Fibroblast of pulmonary artery (primary cell): ENCODE measurements around the gene FADS3.

Experiments used
- DNase-seq: peaks from one replicate; pipeline ENCODE4 v3.0.0-alpha.2; 2010; ENCODE audit warnings: low read depth
- H3K4me3 ChIP-seq: replicated peaks from 2 replicates; pipeline ENCODE4 v1.5.1; 2011; ENCODE audit warnings: low read depth, mild to moderate bottlenecking, control low read depth, low read length, moderate library complexity
- TF ChIP-seq, protein P1 (sequence below): IDR thresholded peaks from 2 replicates; pipeline ENCODE4 v1.5.1; 2011; ENCODE audit warnings: mild to moderate bottlenecking, control low read depth, low read length, inconsistent platforms; ENCODE audit errors: missing control alignments

FADS3 gene

DNA sequence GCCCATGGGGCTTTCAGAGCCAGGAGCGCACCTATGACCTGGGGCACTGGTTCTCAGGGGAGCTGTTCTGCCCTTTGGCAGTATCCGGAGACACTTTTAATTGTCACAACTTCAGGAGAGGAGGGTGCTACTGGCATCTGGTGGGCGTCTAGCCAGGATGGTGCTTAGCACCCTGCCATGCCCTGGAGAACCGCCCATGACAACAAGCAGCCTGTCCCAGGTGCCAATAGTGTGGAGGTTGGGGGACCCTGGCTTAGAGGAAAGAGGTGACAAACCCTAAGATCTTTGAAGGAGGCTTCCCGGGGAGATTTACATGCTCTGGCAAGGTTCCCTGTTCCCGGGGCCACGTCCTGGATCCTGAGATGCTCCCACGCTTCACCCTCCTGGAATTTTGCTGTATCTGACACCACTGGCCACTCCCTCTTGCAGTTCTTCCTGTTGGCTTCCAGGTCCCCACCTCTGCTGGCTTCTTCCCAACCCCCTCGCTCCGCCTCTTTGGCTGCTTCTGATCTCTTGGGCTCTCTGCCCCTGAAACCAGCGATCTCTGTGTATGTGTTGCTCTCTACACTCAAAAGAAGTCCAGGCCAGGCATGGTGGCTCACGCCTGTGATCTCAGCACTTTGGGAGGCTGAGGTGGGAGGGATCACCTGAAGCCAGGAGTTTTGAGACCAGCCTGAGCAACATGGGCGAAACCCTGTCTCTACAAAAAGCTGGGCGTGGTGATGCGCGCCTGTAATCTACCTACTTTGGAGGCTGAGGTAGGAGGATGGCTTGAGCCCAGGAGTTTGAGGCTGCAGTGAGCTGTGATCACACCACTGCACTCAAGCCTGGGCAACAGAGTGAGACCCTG, 31.1 kb downstream of the FADS3 start:
- no peak overlapping the region for H3K4me3 ChIP-seq
- TF ChIP-seq, protein P1, sequence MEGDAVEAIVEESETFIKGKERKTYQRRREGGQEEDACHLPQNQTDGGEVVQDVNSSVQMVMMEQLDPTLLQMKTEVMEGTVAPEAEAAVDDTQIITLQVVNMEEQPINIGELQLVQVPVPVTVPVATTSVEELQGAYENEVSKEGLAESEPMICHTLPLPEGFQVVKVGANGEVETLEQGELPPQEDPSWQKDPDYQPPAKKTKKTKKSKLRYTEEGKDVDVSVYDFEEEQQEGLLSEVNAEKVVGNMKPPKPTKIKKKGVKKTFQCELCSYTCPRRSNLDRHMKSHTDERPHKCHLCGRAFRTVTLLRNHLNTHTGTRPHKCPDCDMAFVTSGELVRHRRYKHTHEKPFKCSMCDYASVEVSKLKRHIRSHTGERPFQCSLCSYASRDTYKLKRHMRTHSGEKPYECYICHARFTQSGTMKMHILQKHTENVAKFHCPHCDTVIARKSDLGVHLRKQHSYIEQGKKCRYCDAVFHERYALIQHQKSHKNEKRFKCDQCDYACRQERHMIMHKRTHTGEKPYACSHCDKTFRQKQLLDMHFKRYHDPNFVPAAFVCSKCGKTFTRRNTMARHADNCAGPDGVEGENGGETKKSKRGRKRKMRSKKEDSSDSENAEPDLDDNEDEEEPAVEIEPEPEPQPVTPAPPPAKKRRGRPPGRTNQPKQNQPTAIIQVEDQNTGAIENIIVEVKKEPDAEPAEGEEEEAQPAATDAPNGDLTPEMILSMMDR, result no peak
- peak; percentile 79 for DNase-seq

GRCh38 chr11:61855939-61856680, 35.2 kb downstream of the FADS3 start:
- no peak for DNase-seq
- H3K4me3 ChIP-seq, result no peak overlapping the region
- TF ChIP-seq, protein P1, result no peak

DNA sequence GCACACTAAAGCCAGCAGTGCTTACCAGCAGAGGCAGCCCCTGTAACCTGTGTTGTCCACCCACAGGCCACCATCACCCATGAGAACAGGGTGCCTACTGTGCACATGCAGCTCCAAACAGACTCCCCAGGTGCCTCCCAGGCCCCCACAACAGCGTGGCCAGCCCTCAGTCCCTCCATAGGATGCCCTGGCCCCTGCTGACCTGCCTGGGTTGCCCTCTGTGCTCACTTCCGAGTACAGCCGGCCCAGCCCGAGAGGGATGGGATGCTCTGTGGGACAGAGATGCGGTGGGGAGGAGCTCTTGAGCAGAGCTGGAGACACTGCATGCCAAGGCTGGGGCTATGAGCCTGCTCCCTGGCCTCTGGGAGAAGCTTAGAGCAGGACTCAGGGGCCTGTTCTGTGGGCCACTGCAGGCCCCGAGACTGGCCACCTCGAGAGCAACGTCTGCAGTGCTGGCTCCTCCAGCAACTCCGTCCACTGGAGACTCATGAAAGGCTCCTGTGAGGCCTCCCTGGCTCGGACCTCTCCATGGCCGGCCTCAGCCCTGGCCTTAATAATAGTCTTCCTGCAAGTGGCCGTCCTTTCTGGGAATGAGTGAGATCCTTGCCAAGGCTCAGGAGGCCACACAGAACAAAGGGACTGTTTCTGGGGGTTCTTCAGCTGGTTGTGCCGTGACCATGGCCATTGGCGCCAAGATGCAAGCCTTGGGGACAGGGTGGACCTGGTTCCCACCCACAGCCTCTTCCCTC, 36.2 kb downstream of the FADS3 start:
- no peak overlapping the region for H3K4me3 ChIP-seq
- TF ChIP-seq, protein P1, result no peak
- no peak for DNase-seq

- DNase-seq, result no peak
- no peak overlapping the region for H3K4me3 ChIP-seq
Observed at GRCh38 chr11:61854206-61854895, 37.0 kb downstream of the FADS3 start.

GRCh38 chr11:61853698-61854169, 37.6 kb downstream of the FADS3 start:
- no peak overlapping the region for H3K4me3 ChIP-seq
- TF ChIP-seq, protein P1, result no peak
- no peak for DNase-seq

More at GRCh38 chr11:61854206-61854895, 37.0 kb downstream of the FADS3 start:
- TF ChIP-seq, protein P1, result no peak

GRCh38 chr11:61851900-61852295, 39.4 kb downstream of the FADS3 start:
- no peak overlapping the region for H3K4me3 ChIP-seq
- TF ChIP-seq, protein P1, result no peak
- DNase-seq, result no peak
